Globus pallidus (tissue), 1 donor: ENCODE results near the gene DRC7.
"Not testable (repeated sequence)": the region's sequence is repeated elsewhere in the genome, so short reads cannot be mapped to it uniquely, and the experiment has no call there.

Source experiments
- DNase-seq: peaks from one replicate; pipeline ENCODE4 v3.0.0-alpha.2; 2015; ENCODE audit warnings: low spot score

DRC7 gene

DNA sequence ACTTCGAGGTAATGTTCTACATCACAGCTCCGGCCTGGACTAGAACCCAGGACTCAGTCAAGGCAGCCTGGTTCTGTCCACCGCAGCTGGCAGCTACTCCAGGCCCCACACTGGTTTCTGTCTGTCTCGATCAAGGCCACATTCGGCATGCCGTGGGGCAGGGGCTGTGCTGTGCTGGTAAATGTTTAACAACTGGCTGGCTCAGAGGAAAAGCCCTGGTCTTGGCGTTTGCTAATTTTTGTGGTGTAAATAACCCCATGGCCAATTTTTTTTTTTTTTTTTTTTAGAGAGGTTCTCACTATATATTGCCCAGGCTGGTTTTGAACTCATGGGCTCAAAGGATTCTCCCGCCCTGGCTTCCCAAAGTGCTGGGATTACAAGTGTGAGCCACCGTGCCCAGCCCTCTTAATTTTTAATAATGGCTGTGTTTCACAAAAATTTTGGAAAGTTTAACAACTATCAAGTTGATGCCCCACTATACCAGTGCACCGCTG lies 328 bp upstream of the DRC7 start:
- DNase-seq: no peak

DNA sequence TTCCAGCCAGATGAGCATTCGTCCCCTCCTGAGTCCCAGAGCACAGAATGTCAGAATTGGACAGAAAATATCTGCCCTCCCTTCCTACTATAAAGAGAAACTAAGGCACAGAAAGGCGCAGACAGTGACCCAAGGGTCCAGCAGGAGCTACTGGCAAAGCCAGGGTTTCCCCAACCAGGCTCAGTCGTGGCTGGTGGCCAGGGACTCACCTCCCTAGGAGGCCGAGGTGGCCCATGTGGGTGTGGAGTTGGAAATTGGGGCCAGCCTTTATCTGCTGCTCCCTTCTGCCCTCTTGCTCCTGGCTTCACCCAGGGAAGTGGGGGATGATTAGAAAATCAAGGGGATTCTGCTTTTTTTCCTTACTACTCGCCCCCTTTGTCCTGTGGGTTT lies 1.1 kb downstream of the DRC7 start:
- no peak for DNase-seq

GRCh38 chr16:57696240-57696639 lies 1.6 kb downstream of the DRC7 start:
- DNase-seq: no peak

- no peak for DNase-seq
These were observed 3.4 kb downstream of the DRC7 start for GRCh38 chr16:57697896-57698537.

GRCh38 chr16:57698812-57699405 lies 4.3 kb downstream of the DRC7 start:
- no peak for DNase-seq

GRCh38 chr16:57699481-57699880 lies 4.9 kb downstream of the DRC7 start:
- no peak for DNase-seq

DNA sequence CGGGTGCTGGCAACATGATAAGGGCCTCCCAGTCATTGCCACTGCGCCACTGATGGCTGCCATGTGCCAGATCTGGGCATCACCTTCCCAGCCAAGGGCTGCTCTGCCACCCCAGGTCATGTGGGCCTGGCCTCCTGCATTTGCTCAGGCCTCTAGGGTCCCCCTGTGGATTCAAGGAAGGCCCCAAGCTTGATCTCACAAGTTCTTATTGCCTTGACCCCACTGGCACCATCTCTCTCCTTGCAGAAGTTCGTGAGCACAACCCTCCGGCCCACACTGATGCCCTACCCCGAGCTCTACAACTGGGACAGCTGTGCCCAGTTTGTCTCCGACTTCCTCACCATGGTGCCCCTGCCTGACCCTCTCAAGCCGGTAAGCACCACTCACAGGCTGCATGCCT lies 5.3 kb downstream of the DRC7 start:
- DNase-seq: no peak

GRCh38 chr16:57700781-57701551 lies 6.4 kb downstream of the DRC7 start:
- no peak for DNase-seq

- DNase-seq: no peak
These were observed 7.3 kb downstream of the DRC7 start for GRCh38 chr16:57701759-57702371.

- no peak for DNase-seq
These were observed 8.9 kb downstream of the DRC7 start for GRCh38 chr16:57703416-57704010.

- no peak for DNase-seq
These were observed 9.7 kb downstream of the DRC7 start for GRCh38 chr16:57704011-57704904.

GRCh38 chr16:57704905-57705852 lies 10.6 kb downstream of the DRC7 start:
- no peak for DNase-seq

DNA sequence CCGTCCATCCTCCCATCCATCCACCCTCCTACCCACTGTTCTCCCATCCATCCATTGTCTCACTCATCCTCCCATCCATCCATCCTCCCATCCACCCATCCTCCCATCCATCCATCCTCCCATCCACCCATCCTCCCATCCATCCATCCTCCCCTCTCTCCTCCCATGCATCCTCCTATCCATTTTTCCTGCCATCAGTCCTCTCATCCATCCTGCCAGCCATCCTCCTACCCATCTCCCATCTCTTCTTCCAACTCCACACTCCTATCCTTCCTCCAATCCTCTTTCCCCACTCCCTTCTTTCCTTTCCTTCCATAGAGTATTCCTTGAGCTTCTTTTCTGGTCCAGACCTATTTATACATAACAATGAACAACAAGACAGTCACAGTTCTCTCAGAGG lies 12.1 kb downstream of the DRC7 start:
- DNase-seq: no peak

DNA sequence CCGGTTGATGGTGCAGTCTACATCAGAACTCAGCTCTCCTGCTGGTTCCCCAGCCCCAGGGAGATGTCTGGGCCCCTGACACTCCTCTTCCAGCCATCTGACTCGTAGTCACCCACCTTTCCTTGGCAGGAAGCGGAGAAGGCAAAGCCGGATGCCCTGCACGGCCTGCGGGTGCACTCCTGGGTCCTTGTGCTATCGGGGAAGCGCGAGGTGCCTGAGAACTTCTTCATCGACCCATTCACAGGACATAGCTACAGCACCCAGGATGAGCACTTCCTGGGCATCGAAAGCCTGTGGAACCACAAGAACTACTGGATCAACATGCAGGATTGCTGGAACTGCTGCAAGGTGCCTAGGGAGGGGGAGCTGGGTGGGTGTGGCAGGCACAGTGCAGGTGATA lies 12.7 kb downstream of the DRC7 start:
- no peak for DNase-seq

DNA sequence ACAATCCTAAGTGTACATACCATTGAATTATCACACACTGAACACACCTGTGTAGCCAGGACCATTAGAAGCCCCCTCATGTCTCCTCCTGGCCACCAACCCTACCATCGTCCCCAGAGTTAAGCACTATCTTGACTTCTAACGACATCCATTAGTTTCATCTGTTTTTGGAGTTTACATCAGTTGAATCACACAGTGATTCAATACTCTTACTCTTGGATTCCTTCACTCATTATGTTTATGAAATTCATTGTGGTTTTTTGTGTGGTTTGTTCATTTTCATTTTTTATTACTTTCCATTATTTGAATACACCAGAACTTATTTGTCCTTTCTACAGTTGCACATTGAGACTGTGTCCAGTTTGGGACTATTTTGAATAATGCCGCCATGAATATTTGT lies 13.6 kb downstream of the DRC7 start:
- no peak for DNase-seq

DNA sequence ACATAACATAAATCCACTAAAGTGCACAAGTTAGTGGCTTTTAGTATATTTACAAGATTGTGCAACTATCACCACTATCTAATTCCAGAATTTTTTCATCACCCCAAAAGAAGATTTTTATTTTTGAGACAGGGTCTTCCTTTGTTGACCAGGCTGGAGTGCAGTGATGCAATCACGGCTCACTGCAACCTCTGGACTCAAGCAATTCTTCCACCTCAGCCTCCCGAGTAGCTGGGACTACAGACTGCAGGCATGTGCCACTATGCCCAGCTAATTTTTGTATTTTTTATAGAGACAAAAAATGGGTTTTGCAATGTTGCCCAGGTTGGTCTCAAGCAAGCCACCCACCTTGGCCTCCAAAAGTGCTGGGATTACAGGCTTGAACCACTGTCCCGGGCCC lies 15.1 kb downstream of the DRC7 start:
- no peak for DNase-seq

- no peak for DNase-seq
These were observed 16.7 kb downstream of the DRC7 start for GRCh38 chr16:57711346-57711745.

- no peak for DNase-seq
These were observed 17.4 kb downstream of the DRC7 start for GRCh38 chr16:57711993-57712392.

GRCh38 chr16:57712569-57712968 lies 18.0 kb downstream of the DRC7 start:
- DNase-seq: not testable (repeated sequence)

- no peak for DNase-seq
These were observed 19.0 kb downstream of the DRC7 start for GRCh38 chr16:57713596-57713995.
